Colonic mucosa (tissue), 4 donors: Measurements from ENCODE around the gene KLK7. TPM values are rescaled to one million over a fixed set of nuclear protein-coding genes. Genes with fewer than 3 reads are reported as not detected.

Experiments used
- DNase-seq: peaks from one replicate; pipeline ENCODE4 v3.0.0-alpha.2; 2020
- H3K27ac ChIP-seq: fragments of 200-600 bp; one replicate; pipeline ENCODE4 v1.8.0; 2021
- H3K27me3 ChIP-seq: fragments of 200-600 bp; one replicate; pipeline ENCODE4 v1.8.0; 2021
- H3K36me3 ChIP-seq: fragments of 200-600 bp; one replicate; pipeline ENCODE4 v1.8.0; 2021
- H3K4me1 ChIP-seq: fragments of 200-600 bp; one replicate; pipeline ENCODE4 v1.8.0; 2021; ENCODE audit warnings: mild to moderate bottlenecking
- H3K4me3 ChIP-seq: fragments of 200-600 bp; one replicate; pipeline ENCODE4 v1.8.0; 2021
- H3K9ac ChIP-seq, 2 donors: one replicate each; pipeline ENCODE4 v1.7.0; 2013; ENCODE audit warnings: control low read depth in 2 of 2, low read depth in 2 of 2, low read length in 2 of 2
- H3K9me3 ChIP-seq: fragments of 200-600 bp; one replicate; pipeline ENCODE4 v1.8.0; 2021
- intact Hi-C: fragments of 100-400 bp; cut with DNase I; formaldehyde crosslinking; loops from one replicate; pipeline ENCODE4 v1.14.1; 2022
- total RNA-seq, 2 donors: library from RNA; stranded (reverse); fragmentation: NEBNext Ultra II Directional in 1 of 2; extraction: Animal tissue kit (Norgen Biotek cat#: 25700) in 1 of 2; gene quantifications; one replicate each; pipeline ENCODE4 v1.2.1, GENCODE V29; 2021
- TF ChIP-seq, protein P1 (sequence below): fragments of 200-600 bp; IDR thresholded peaks from one replicate; pipeline ENCODE4 v1.8.0; 2022; ENCODE audit warnings: antibody characterized with exemption, mild to moderate bottlenecking
- donor health status: healthy.
- donor health status: DM: no; HTN: no; CAD: no.
- donor health status: DM: no; HTN: no; CAD: no.

The KLK7 gene
- total RNA-seq = not detected

DNA sequence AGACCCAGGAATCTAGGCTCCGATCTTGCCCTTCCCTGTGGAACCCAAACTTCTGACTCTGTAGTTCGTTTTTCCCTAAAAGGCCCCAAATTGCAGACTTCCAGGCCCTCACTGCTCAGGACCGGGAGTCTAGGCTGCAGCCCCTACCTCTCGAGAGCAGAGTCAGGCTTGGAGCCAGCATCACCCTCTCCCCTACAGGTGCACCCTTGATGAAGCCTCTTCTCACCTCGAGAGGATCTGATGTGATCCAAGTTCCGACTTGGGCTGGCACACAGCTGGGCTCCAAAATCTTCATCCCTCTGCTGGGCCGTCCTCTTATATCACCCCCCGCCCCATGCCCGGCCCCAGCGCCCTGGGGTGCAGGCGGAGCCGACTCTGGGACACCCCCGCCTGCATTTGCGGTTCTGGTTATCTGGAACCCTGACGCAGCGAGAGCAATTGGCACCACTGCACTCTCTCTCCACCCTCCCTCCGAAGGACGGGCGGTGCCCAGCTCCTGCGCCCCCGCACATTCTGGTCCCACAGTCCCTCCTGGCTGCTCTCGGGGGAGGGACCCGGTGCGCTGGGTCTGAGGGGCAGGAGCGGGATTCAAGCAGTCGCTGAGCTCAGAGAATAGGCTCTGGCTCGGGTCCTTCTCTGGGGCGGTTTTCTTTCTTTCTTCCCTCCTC lies at the start of gene KLK7:
Gene KLK7 (minus strand): TSS at position 293 of the 668 bp plus-strand sequence. CDS start 1,518 bp downstream, outside the sequence.
- H3K27me3 ChIP-seq = no peaks in the 10 kb centered on the region
- intact Hi-C loops = no loop called here
- H3K4me3 ChIP-seq = no peak within 1 kb of the TSS
- H3K9me3 ChIP-seq = no peaks in the 10 kb centered on the region
- no peak within 1 kb of the TSS for H3K9ac ChIP-seq
- H3K36me3 ChIP-seq = no peaks in the 10 kb centered on the region
- H3K4me1 ChIP-seq = no peaks in the 10 kb centered on the region
- TF ChIP-seq, protein P1, sequence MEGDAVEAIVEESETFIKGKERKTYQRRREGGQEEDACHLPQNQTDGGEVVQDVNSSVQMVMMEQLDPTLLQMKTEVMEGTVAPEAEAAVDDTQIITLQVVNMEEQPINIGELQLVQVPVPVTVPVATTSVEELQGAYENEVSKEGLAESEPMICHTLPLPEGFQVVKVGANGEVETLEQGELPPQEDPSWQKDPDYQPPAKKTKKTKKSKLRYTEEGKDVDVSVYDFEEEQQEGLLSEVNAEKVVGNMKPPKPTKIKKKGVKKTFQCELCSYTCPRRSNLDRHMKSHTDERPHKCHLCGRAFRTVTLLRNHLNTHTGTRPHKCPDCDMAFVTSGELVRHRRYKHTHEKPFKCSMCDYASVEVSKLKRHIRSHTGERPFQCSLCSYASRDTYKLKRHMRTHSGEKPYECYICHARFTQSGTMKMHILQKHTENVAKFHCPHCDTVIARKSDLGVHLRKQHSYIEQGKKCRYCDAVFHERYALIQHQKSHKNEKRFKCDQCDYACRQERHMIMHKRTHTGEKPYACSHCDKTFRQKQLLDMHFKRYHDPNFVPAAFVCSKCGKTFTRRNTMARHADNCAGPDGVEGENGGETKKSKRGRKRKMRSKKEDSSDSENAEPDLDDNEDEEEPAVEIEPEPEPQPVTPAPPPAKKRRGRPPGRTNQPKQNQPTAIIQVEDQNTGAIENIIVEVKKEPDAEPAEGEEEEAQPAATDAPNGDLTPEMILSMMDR = no peak
- DNase-seq = no peak
- H3K27ac ChIP-seq = no peak within 1 kb of the TSS

DNA sequence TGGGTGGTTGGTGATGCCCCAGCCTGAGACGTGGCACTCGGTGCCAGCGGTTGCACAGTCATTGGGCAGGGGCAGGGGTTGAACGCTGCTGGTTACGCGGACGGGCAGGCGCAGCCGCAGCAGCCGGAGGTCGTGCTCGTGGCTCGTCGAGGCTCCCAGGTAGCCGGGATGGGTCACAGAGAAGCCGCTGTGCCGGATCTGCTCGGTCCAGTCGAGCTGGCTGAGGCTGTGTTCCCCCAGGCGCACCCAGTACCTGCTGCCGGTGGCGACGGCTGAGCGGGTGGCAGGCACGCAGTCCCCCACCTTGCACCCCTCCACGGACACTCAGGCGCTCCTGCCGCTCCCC lies 48.1 kb upstream of the KLK7 start:
- intact Hi-C loops = no loop called here
- Histone ChIP-seq H3K9ac (no peak overlapping the region), H3K27me3 (no peaks in the 10 kb centered on the region), H3K27ac (no peak overlapping the region), H3K4me3 (no peak overlapping the region), H3K4me1 (no peaks in the 10 kb centered on the region), H3K9me3 (no peaks in the 10 kb centered on the region), H3K36me3 (no peaks in the 10 kb centered on the region)
- no peak for DNase-seq
- TF ChIP-seq, protein P1 = no peak

DNA sequence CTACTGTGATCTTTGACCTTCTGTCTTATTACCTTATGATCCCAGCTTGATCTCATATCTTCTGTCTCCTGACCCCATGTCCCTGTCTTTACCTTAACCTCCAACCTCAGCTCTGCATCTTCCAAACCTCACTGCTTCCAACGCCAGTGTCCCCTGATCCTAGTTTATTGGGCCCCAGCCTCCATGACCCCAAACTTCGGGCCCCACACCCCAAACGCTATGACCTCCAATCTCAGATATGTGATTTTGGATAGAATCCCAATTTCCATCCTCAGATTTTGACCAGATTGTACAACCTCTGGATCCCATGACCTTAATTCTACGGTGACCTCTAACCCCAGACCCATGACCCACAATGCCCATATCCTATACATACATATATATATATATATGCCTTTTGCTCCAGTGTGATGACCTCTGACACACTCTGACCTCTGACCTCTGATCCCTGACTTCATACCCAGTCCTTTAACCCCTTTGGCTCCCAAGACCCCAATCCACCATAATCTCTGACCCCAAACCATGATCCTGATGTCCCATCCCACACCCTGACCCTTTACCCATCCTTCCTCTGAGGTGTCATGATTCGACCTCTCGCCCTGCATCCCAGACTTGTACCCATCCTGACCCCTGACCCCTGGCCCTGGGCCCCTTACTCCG lies 47.6 kb upstream of the KLK7 start:
- no peak for DNase-seq
- H3K4me1 ChIP-seq = no peaks in the 10 kb centered on the region
- H3K36me3 ChIP-seq = no peaks in the 10 kb centered on the region
- intact Hi-C loops = no loop called here
- H3K9me3 ChIP-seq = no peaks in the 10 kb centered on the region
- no peak overlapping the region for H3K27ac ChIP-seq
- H3K9ac ChIP-seq = no peak overlapping the region
- H3K27me3 ChIP-seq = peaks cover 4% of the 10 kb centered on the region
- H3K4me3 ChIP-seq = no peak overlapping the region
- TF ChIP-seq, protein P1 = no peak

DNA sequence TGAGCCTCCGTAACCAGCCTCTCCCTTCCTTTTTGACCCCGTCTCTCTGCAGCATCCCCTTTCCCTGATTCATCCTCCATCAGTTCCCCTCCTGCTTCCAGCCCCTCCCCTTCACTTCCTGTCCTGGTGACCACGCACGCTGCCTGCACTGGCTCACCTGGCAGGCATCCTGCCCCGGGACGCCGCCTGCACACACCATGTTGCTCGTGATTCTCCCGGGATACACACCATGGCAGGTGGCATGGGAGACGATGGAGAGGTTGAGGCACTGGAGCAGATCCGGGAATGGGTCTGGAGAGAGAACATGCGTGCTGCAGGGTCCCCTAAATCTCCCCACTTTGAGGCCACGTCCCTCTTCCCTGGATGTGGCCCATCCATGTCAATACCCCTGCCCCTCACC lies 46.9 kb upstream of the KLK7 start:
- peaks cover 7% of the 10 kb centered on the region for H3K27me3 ChIP-seq
- H3K4me3 ChIP-seq = no peak overlapping the region
- no peaks in the 10 kb centered on the region for H3K4me1 ChIP-seq
- intact Hi-C loops = no loop called here
- TF ChIP-seq, protein P1 = no peak
- H3K9ac ChIP-seq = no peak overlapping the region
- H3K36me3 ChIP-seq = no peaks in the 10 kb centered on the region
- DNase-seq = no peak
- no peak overlapping the region for H3K27ac ChIP-seq
- H3K9me3 ChIP-seq = no peaks in the 10 kb centered on the region

DNA sequence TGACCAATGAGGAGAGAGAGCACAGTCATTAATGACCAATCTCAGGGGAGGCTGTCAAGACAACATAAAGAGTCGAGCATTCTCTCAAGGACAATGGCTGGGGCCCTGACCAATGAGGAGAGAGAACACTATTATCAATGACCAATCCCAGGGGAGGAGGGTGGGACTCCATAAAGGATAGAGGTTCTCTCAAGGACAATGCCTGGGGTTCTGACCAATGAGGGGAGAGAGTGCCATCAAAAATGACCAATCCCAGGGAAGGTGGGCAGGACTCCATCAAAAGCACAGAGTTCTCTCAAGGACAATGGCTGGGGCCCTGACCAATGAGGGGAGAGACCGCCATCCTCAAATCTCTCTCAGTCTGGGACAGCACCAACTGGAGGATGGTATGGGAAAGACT lies 46.0 kb upstream of the KLK7 start:
- TF ChIP-seq, protein P1 = no peak
- no peak for DNase-seq
- Histone ChIP-seq H3K4me3 (no peak overlapping the region), H3K27me3 (peaks cover 7% of the 10 kb centered on the region), H3K4me1 (no peaks in the 10 kb centered on the region), H3K27ac (no peak overlapping the region), H3K36me3 (no peaks in the 10 kb centered on the region), H3K9me3 (no peaks in the 10 kb centered on the region), H3K9ac (no peak overlapping the region)
- intact Hi-C loops = loop anchor here (10.0 kb wide), 1 partner anchor 145 kb away; no protein-coding TSS in a partner anchor
